K562 (cell line): ENCODE results near the gene ERC2. TPM values are rescaled to one million over a fixed set of nuclear protein-coding genes. Genes with fewer than 3 reads are reported as not detected.

Experiments used
- ATAC-seq: fragments of 200-7000 bp; cut with Tn5 transposase; 3 replicates; pipeline ENCODE4 v1.9.1; 2020; ENCODE audit warnings: moderate library complexity
- BruUV-seq: library from RNA; stranded (reverse); fragments of 400-500 nt; replicated peaks from 2 replicates; lab custom pipeline; 2021; lab: Mats Ljungman, UMichigan
- CTCF ChIA-PET: fragments of 300-600 bp; formaldehyde crosslinking; extraction: SDS; loops from one replicate; lab custom pipeline; 2021; ENCODE audit warnings: low intra/inter-chr PET ratio; lab: Yijun Ruan, JAX
- POLR2A ChIA-PET: fragments of 300-600, 350-650 bp; sonication (Branson Sonifier 250); formaldehyde crosslinking; extraction: SDS; loops from one replicate; lab custom pipeline; 2021; ENCODE audit warnings: antibody characterized with exemption, inconsistent platforms; lab: Yijun Ruan, JAX
- DNase-seq, 4 experiments: peaks; one replicate each; pipeline versions ENCODE4 v3.0.0 to v3.0.0-alpha.2; 2011 to 2018; ENCODE audit warnings: low spot score in 3 of 4, mixed read lengths in 3 of 4; ENCODE audit errors: extremely low read depth in 1 of 4
- FAIRE-seq: peaks from 2 replicates; lab custom pipeline; 2011; peaks lifted over from hg19 to GRCh38; lab: Jason Lieb, UNC
- H2AFZ ChIP-seq: 2 replicates; pipeline ENCODE4 v1.6.0; 2011; ENCODE audit warnings: low read depth, low read length, control low read depth, inconsistent platforms
- H3K27ac ChIP-seq: fragments of 200-600 bp; 3 replicates; pipeline ENCODE4 v1.8.0; 2011; ENCODE audit warnings: low read depth, mild to moderate bottlenecking, control low read depth, inconsistent platforms, low read length, moderate library complexity, mixed read lengths; ENCODE audit errors: extremely low read depth
- H3K27me3 ChIP-seq, 2 experiments: fragments of 300-600 bp in 1 of 2; 2 replicates in 1 of 2; 3 replicates in 1 of 2; pipeline versions ENCODE4 v1.6.0 to v1.8.0; 2011; ENCODE audit warnings: inconsistent platforms in 2 of 2, low read length in 2 of 2, mild to moderate bottlenecking in 1 of 2, mixed read lengths in 1 of 2, moderate library complexity in 1 of 2; ENCODE audit not compliant: control insufficient read depth in 2 of 2, insufficient read depth in 2 of 2
- H3K36me3 ChIP-seq: fragments of 300-600 bp; 3 replicates; pipeline ENCODE4 v1.8.0; 2011; ENCODE audit warnings: mild to moderate bottlenecking, low read length, inconsistent platforms; ENCODE audit not compliant: control insufficient read depth, insufficient read depth
- H3K4me1 ChIP-seq, 2 experiments: fragments of 200-600 bp in 1 of 2; replicated peaks in 1 of 2; 2 replicates in 1 of 2; 3 replicates in 1 of 2; pipeline versions ENCODE4 v1.5.1 to v1.8.0; 2011; ENCODE audit warnings: inconsistent platforms in 2 of 2, low read length in 2 of 2, mild to moderate bottlenecking in 1 of 2, mixed read lengths in 1 of 2, moderate library complexity in 1 of 2; ENCODE audit not compliant: control insufficient read depth in 2 of 2, insufficient read depth in 2 of 2
- H3K4me2 ChIP-seq: 2 replicates; pipeline ENCODE4 v1.6.1; 2011; ENCODE audit warnings: low read length, control low read depth, inconsistent platforms, mixed read lengths; ENCODE audit not compliant: insufficient read depth
- H3K4me3 ChIP-seq: fragments of 200-600 bp; sonication (generic), shearing (Covaris generic); 2 replicates; pipeline ENCODE4 v1.5.1; 2016; ENCODE audit warnings: control low read depth, inconsistent platforms
- H3K79me2 ChIP-seq: fragments of 200-600 bp; 3 replicates; pipeline ENCODE4 v1.8.0; 2011; ENCODE audit warnings: low read length, inconsistent platforms; ENCODE audit not compliant: control insufficient read depth, insufficient read depth
- H3K9ac ChIP-seq, 2 experiments: 2 replicates each; pipeline versions ENCODE4 v1.6.0 to v1.6.1; 2011; ENCODE audit warnings: low read depth in 2 of 2, low read length in 2 of 2, control low read depth in 1 of 2, inconsistent platforms in 1 of 2, mild to moderate bottlenecking in 1 of 2, mixed read lengths in 1 of 2; ENCODE audit not compliant: insufficient read depth in 1 of 2
- H3K9me1 ChIP-seq: one replicate; pipeline ENCODE4 v1.6.0; 2011; ENCODE audit warnings: inconsistent platforms, mild to moderate bottlenecking, low read length, moderate library complexity; ENCODE audit not compliant: control insufficient read depth, insufficient read depth
- H3K9me3 ChIP-seq: replicated peaks from 2 replicates; pipeline ENCODE4 v1.5.1; 2011; ENCODE audit warnings: low read depth, low read length, inconsistent platforms; ENCODE audit not compliant: control insufficient read depth, insufficient read depth
- H4K20me1 ChIP-seq: replicated peaks from 2 replicates; pipeline ENCODE4 v1.6.1; 2011; ENCODE audit warnings: low read length, inconsistent platforms, mixed read lengths; ENCODE audit not compliant: control insufficient read depth, insufficient read depth
- CTCFL ChIP-seq: IDR thresholded peaks from 2 replicates; pipeline ENCODE4 v1.6.1; 2011; ENCODE audit warnings: borderline replicate concordance, low read depth, mild to moderate bottlenecking, moderate library complexity, low read length; ENCODE audit not compliant: insufficient read depth, poor library complexity, severe bottlenecking
- IFI16 ChIP-seq: fragments of 250-450 bp; sonication (Bioruptor Pico); IDR thresholded peaks from 2 replicates; pipeline ENCODE4 v2.1.2; 2022; ENCODE audit warnings: mild to moderate bottlenecking, inconsistent platforms
- NKRF ChIP-seq: fragments of 450-650 bp; IDR thresholded peaks from 2 replicates; pipeline ENCODE4 v1.6.1; 2016; ENCODE audit warnings: borderline replicate concordance
- NR1H2 ChIP-seq: sonication (generic); formaldehyde crosslinking; IDR thresholded peaks from 2 replicates; pipeline ENCODE4 v1.4.0; 2020; ENCODE audit warnings: mild to moderate bottlenecking, missing genetic modification reagents
- PTBP1 ChIP-seq: fragments of 200-400 bp; formaldehyde crosslinking; IDR thresholded peaks from 2 replicates; pipeline ENCODE4 v1.6.1; 2017; ENCODE audit warnings: low read depth, low read length
- SMARCA5 ChIP-seq: fragments of 450-650 bp; IDR thresholded peaks from 2 replicates; pipeline ENCODE4 v1.6.1; 2016
- SMARCE1 ChIP-seq: fragments of 450-650 bp; IDR thresholded peaks from 2 replicates; pipeline ENCODE4 v1.7.1; 2016; ENCODE audit warnings: mild to moderate bottlenecking
- ZNF217 ChIP-seq: sonication (generic); formaldehyde crosslinking; IDR thresholded peaks from 2 replicates; pipeline ENCODE4 v1.8.0; 2022; ENCODE audit warnings: mild to moderate bottlenecking, missing genetic modification reagents
- ZNF384 ChIP-seq: IDR thresholded peaks from 2 replicates; pipeline ENCODE4 v1.6.1; 2012; ENCODE audit warnings: low read depth, low read length, improper control_type of control experiment
- WGBS: fragments of 100-300 bp; shearing (Covaris generic); methylation state at CpG from one replicate; pipeline ENCODE4 v1.1.6; 2016; ENCODE audit warnings: low coverage, mixed read lengths; ENCODE audit not compliant: insufficient coverage; ENCODE audit errors: missing lambda C conversion rate; 5-methylcytosine and 5-hydroxymethylcytosine counted together
- in situ Hi-C: fragments of 300-500 bp; cut with MboI; formaldehyde crosslinking; loops from 4 replicates; pipeline ENCODE4 v1.15.0; 2018; ENCODE audit warnings: inconsistent platforms, mixed read lengths
- intact Hi-C: fragments of 100-400 bp; cut with micrococcal nuclease; formaldehyde crosslinking; loops from 2 replicates; pipeline ENCODE4 v1.14.2; 2022
- polyA plus RNA-seq, 8 experiments: library from polyadenylated mRNA; depleted of rRNA in 4 of 8; stranded (reverse) in 5 of 8; unstranded in 3 of 8; fragments of >200 nt; fragmentation: Nextera tagmentation in 2 of 8; fragmentation: Illumina TruSeq in 1 of 8; extraction: Ambion mirVana in 2 of 8; extraction: Trizol in 1 of 8; gene quantifications; 2 replicates each; pipeline versions ENCODE4 v1.2.1 to v1.2.3, GENCODE V29; 2011 to 2014; ENCODE audit warnings: inconsistent platforms in 1 of 8, missing spikeins in 1 of 8
- total RNA-seq, 7 experiments: library from RNA; depleted of rRNA in 6 of 7; stranded (reverse); fragments of >200 nt in 6 of 7; fragmentation: Illumina TruSeq in 2 of 7; extraction: Trizol in 2 of 7; gene quantifications; 2 replicates each; pipeline versions ENCODE4 v1.2.1 to v1.2.3, GENCODE V29; 2011 to 2021; ENCODE audit warnings: low replicate concordance in 1 of 7

Gene ERC2
- total and polyA plus RNA-seq, 9 of the 15 experiments (the other 6 are each of a cell fraction or from before 2014, with no cell fraction given) = 0.04 to 0.18 (median 0.07) TPM; not detected in 2

GRCh38 chr3:55511895-55512570 is 956.2 kb downstream of the ERC2 start:
- 1% methylated on average over 7 of the region's 7 CpGs for WGBS
- Histone ChIP-seq H3K9ac (no peak overlapping the region), H3K79me2 (no peaks in the 10 kb centered on the region), H3K4me3 (no peak overlapping the region), H2AFZ (no peak overlapping the region), H3K36me3 (no peaks in the 10 kb centered on the region), H3K27ac (no peak overlapping the region), H3K4me2 (no peak overlapping the region), H3K4me1 (no peaks in the 10 kb centered on the region), H3K9me3 (no peaks in the 10 kb centered on the region), H3K27me3 (no peaks in the 10 kb centered on the region; a peak in 1 of 5 replicates), H3K9me1 (no peaks in the 10 kb centered on the region), H4K20me1 (no peaks in the 10 kb centered on the region)
- intact Hi-C loops = no loop called here
- DNase-seq (no peak), FAIRE-seq (no peak), ATAC-seq (no peak)
- in situ Hi-C loops = no loop called here
- CTCF ChIA-PET = no interaction called here
- BruUV-seq = no TSS peak
- TF ChIP-seq CTCFL (no peak), ZNF217 (CRISPR knock-in tag) (no peak), SMARCE1 (no peak), PTBP1 (no peak), ZNF384 (no peak), NKRF (no peak), SMARCA5 (no peak), NR1H2 (CRISPR knock-in tag) (no peak), IFI16 (CRISPR knock-in tag) (no peak)
- POLR2A ChIA-PET = no interaction called here
